Measurements from ENCODE around the gene MAP4K5. TPM values are rescaled to one million over a fixed set of nuclear protein-coding genes. Genes with fewer than 3 reads are reported as not detected.

Gene MAP4K5
- total and polyA plus RNA-seq, 2 of the 13 experiments (the other 11 are each of a cell fraction or from before 2014, with no cell fraction given), result 12.7 to 23.9 TPM

DNA sequence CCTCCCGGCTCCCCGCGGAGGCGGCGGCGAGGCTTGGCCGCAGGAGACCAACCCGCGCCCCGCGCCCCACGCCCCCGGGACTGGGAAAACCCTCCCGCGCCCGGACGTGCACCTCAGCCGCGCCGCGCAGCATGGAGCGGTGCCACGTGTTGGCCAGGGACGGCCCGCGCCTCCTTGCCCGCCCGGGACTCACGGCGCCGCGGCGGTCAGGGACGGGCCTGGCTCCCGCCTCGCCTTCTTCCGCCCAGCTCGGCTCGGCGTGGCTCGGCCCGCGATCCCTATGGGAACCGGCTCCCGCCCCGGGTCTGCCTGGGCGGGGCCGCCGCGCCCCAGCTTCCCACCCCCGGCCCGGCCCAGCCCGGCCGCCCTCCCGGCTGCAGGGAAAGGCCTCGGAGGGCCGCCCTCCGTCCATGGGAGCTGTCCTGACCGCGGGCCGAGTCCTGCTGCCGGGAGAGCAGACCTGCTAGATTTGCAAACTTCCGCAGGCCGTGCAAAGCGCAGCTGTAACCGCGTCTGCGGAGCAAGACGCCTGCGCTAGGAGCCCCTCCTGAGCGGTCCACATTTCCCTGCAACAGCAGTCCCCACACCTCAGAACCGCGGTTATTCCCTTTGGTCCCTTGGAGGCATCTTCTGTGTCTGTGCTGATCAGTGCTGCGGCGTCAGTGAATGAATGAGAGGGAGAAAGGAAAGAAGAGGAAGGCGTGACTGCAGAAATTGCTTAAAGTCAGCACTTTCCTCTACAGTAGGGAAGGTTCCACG is 135.6 kb downstream of the MAP4K5 start, which contains the start of gene CDKL1 (continued):
- TF ChIP-seq ZNF451 (CRISPR knock-in tag; IDR thresholded peaks at IDR 0.05) (peak; percentile 83), NKX3-1 (CRISPR knock-in tag; IDR thresholded peaks at IDR 0.05) (peak; percentile 84; the same call in 1 of the 2 replicates), MIER2 (CRISPR knock-in tag; IDR thresholded peaks at IDR 0.05) (no peak), NFYB (CRISPR knock-in tag; IDR thresholded peaks at IDR 0.05) (0 out of 2 replicates have a peak, but pooled peaks have one; percentile 6), PHF5A (CRISPR knock-in tag; IDR thresholded peaks at IDR 0.05; ENCODE audit: low read depth, unreplicated experiment) (no peak), KLF12 (CRISPR knock-in tag; IDR thresholded peaks at IDR 0.05; ENCODE audit: borderline replicate concordance) (peak; percentile 86; the same call in 1 of the 2 replicates), JARID2 (CRISPR knock-in tag; IDR thresholded peaks at IDR 0.05; ENCODE audit: insufficient replicate concordance) (no peak), POGZ (CRISPR knock-in tag; IDR thresholded peaks at IDR 0.05) (no peak), GATAD2A (CRISPR knock-in tag; IDR thresholded peaks at IDR 0.05) (no peak), HDAC2 (CRISPR knock-in tag; IDR thresholded peaks at IDR 0.05) (no peak)
- TF ChIP-seq, protein P1, sequence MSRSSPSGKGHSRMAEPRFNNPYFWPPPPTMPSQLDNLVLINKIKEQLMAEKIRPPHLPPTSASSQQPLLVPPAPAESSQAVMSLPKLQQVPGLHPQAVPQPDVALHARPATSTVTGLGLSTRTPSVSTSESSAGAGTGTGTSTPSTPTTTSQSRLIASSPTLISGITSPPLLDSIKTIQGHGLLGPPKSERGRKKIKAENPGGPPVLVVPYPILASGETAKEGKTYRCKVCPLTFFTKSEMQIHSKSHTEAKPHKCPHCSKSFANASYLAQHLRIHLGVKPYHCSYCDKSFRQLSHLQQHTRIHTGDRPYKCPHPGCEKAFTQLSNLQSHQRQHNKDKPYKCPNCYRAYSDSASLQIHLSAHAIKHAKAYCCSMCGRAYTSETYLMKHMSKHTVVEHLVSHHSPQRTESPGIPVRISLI (CRISPR knock-in tag; IDR thresholded peaks at IDR 0.05; ENCODE audit: borderline replicate concordance), result no peak
- TF ChIP-seq, protein P2, sequence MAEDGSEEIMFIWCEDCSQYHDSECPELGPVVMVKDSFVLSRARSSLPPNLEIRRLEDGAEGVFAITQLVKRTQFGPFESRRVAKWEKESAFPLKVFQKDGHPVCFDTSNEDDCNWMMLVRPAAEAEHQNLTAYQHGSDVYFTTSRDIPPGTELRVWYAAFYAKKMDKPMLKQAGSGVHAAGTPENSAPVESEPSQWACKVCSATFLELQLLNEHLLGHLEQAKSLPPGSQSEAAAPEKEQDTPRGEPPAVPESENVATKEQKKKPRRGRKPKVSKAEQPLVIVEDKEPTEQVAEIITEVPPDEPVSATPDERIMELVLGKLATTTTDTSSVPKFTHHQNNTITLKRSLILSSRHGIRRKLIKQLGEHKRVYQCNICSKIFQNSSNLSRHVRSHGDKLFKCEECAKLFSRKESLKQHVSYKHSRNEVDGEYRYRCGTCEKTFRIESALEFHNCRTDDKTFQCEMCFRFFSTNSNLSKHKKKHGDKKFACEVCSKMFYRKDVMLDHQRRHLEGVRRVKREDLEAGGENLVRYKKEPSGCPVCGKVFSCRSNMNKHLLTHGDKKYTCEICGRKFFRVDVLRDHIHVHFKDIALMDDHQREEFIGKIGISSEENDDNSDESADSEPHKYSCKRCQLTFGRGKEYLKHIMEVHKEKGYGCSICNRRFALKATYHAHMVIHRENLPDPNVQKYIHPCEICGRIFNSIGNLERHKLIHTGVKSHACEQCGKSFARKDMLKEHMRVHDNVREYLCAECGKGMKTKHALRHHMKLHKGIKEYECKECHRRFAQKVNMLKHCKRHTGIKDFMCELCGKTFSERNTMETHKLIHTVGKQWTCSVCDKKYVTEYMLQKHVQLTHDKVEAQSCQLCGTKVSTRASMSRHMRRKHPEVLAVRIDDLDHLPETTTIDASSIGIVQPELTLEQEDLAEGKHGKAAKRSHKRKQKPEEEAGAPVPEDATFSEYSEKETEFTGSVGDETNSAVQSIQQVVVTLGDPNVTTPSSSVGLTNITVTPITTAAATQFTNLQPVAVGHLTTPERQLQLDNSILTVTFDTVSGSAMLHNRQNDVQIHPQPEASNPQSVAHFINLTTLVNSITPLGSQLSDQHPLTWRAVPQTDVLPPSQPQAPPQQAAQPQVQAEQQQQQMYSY (CRISPR knock-in tag; IDR thresholded peaks at IDR 0.05), result peak; percentile 65; the same call in 1 of the 2 replicates
- TF ChIP-seq, protein P3, sequence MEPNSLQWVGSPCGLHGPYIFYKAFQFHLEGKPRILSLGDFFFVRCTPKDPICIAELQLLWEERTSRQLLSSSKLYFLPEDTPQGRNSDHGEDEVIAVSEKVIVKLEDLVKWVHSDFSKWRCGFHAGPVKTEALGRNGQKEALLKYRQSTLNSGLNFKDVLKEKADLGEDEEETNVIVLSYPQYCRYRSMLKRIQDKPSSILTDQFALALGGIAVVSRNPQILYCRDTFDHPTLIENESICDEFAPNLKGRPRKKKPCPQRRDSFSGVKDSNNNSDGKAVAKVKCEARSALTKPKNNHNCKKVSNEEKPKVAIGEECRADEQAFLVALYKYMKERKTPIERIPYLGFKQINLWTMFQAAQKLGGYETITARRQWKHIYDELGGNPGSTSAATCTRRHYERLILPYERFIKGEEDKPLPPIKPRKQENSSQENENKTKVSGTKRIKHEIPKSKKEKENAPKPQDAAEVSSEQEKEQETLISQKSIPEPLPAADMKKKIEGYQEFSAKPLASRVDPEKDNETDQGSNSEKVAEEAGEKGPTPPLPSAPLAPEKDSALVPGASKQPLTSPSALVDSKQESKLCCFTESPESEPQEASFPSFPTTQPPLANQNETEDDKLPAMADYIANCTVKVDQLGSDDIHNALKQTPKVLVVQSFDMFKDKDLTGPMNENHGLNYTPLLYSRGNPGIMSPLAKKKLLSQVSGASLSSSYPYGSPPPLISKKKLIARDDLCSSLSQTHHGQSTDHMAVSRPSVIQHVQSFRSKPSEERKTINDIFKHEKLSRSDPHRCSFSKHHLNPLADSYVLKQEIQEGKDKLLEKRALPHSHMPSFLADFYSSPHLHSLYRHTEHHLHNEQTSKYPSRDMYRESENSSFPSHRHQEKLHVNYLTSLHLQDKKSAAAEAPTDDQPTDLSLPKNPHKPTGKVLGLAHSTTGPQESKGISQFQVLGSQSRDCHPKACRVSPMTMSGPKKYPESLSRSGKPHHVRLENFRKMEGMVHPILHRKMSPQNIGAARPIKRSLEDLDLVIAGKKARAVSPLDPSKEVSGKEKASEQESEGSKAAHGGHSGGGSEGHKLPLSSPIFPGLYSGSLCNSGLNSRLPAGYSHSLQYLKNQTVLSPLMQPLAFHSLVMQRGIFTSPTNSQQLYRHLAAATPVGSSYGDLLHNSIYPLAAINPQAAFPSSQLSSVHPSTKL (CRISPR knock-in tag; IDR thresholded peaks at IDR 0.05), result no peak
- TF ChIP-seq, protein P4, sequence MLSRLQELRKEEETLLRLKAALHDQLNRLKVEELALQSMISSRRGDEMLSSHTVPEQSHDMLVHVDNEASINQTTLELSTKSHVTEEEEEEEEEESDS (CRISPR knock-in tag; IDR thresholded peaks at IDR 0.05; ENCODE audit: borderline replicate concordance), result no peak
- TF ChIP-seq, protein P5, sequence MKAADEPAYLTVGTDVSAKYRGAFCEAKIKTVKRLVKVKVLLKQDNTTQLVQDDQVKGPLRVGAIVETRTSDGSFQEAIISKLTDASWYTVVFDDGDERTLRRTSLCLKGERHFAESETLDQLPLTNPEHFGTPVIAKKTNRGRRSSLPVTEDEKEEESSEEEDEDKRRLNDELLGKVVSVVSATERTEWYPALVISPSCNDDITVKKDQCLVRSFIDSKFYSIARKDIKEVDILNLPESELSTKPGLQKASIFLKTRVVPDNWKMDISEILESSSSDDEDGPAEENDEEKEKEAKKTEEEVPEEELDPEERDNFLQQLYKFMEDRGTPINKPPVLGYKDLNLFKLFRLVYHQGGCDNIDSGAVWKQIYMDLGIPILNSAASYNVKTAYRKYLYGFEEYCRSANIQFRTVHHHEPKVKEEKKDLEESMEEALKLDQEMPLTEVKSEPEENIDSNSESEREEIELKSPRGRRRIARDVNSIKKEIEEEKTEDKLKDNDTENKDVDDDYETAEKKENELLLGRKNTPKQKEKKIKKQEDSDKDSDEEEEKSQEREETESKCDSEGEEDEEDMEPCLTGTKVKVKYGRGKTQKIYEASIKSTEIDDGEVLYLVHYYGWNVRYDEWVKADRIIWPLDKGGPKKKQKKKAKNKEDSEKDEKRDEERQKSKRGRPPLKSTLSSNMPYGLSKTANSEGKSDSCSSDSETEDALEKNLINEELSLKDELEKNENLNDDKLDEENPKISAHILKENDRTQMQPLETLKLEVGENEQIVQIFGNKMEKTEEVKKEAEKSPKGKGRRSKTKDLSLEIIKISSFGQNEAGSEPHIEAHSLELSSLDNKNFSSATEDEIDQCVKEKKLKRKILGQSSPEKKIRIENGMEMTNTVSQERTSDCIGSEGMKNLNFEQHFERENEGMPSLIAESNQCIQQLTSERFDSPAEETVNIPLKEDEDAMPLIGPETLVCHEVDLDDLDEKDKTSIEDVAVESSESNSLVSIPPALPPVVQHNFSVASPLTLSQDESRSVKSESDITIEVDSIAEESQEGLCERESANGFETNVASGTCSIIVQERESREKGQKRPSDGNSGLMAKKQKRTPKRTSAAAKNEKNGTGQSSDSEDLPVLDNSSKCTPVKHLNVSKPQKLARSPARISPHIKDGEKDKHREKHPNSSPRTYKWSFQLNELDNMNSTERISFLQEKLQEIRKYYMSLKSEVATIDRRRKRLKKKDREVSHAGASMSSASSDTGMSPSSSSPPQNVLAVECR (CRISPR knock-in tag; IDR thresholded peaks at IDR 0.05; ENCODE audit: borderline replicate concordance), result peak; percentile 66
